GM18519 (cell line): Measurements from ENCODE around the gene DNAJC30.
A peak's percentile ranks its signal among the peaks of the same experiment; 100 is the strongest.
"Not testable (repeated sequence)": the region's sequence is repeated elsewhere in the genome, so short reads cannot be mapped to it uniquely, and the experiment has no call there.

Experiments
- ATAC-seq: cut with Tn5 transposase; IDR thresholded peaks from one replicate; pipeline ENCODE4 v1.9.1; 2021; ENCODE audit warnings: mild to moderate bottlenecking, moderate library complexity; ENCODE audit not compliant: unreplicated experiment, low FRiP score

Gene DNAJC30

GRCh38 chr7:73683056-73683787 is at the start of gene DNAJC30, which contains the start of gene BUD23:
Gene DNAJC30 (minus strand): TSS chr7:73683453. CDS start chr7:73683423, 30 bp downstream.
Gene BUD23 (plus strand): TSS chr7:73683597. CDS start chr7:73683626, 29 bp downstream.
- peak; percentile 76 for ATAC-seq

GRCh38 chr7:73732397-73732796 is 49.1 kb upstream of the DNAJC30 start:
- no peak for ATAC-seq

- ATAC-seq, result no peak
These were observed 47.2 kb upstream of the DNAJC30 start for GRCh38 chr7:73730485-73730884.

- no peak for ATAC-seq
These were observed 45.3 kb upstream of the DNAJC30 start for GRCh38 chr7:73728551-73728950.

GRCh38 chr7:73727952-73728351 is 44.7 kb upstream of the DNAJC30 start:
- no peak for ATAC-seq

- no peak for ATAC-seq
These were observed 42.8 kb upstream of the DNAJC30 start for GRCh38 chr7:73726083-73726466.

GRCh38 chr7:73723813-73724212 is 40.6 kb upstream of the DNAJC30 start:
- ATAC-seq, result no peak

GRCh38 chr7:73722785-73723184 is 39.5 kb upstream of the DNAJC30 start:
- ATAC-seq, result no peak

- not testable (repeated sequence) for ATAC-seq
These were observed 38.9 kb upstream of the DNAJC30 start for GRCh38 chr7:73722182-73722581.

GRCh38 chr7:73721377-73721817 is 38.1 kb upstream of the DNAJC30 start:
- no peak for ATAC-seq

GRCh38 chr7:73720443-73720842 is 37.2 kb upstream of the DNAJC30 start:
- not testable (repeated sequence) for ATAC-seq

- no peak for ATAC-seq
These were observed 36.5 kb upstream of the DNAJC30 start for GRCh38 chr7:73719806-73720169.

GRCh38 chr7:73718905-73719805 is 35.9 kb upstream of the DNAJC30 start, which contains the start of gene STX1A:
Gene STX1A (minus strand): TSS chr7:73719669. CDS start chr7:73719631, 38 bp downstream.
- ATAC-seq, result peak; percentile 66

GRCh38 chr7:73718438-73718881 is 35.2 kb upstream of the DNAJC30 start:
- no peak for ATAC-seq

- ATAC-seq, result no peak
These were observed 34.7 kb upstream of the DNAJC30 start for GRCh38 chr7:73717991-73718405.

- no peak for ATAC-seq
These were observed 34.0 kb upstream of the DNAJC30 start for GRCh38 chr7:73717025-73717807.

GRCh38 chr7:73716318-73716890 is 33.2 kb upstream of the DNAJC30 start:
- ATAC-seq, result no peak

GRCh38 chr7:73715648-73716317 is 32.5 kb upstream of the DNAJC30 start:
- ATAC-seq, result no peak

GRCh38 chr7:73713319-73713718 is 30.1 kb upstream of the DNAJC30 start:
- ATAC-seq, result not testable (repeated sequence)

- no peak for ATAC-seq
These were observed 29.5 kb upstream of the DNAJC30 start for GRCh38 chr7:73712773-73713172.
